ENCODE data around the gene MIS12.

Gene MIS12

DNA sequence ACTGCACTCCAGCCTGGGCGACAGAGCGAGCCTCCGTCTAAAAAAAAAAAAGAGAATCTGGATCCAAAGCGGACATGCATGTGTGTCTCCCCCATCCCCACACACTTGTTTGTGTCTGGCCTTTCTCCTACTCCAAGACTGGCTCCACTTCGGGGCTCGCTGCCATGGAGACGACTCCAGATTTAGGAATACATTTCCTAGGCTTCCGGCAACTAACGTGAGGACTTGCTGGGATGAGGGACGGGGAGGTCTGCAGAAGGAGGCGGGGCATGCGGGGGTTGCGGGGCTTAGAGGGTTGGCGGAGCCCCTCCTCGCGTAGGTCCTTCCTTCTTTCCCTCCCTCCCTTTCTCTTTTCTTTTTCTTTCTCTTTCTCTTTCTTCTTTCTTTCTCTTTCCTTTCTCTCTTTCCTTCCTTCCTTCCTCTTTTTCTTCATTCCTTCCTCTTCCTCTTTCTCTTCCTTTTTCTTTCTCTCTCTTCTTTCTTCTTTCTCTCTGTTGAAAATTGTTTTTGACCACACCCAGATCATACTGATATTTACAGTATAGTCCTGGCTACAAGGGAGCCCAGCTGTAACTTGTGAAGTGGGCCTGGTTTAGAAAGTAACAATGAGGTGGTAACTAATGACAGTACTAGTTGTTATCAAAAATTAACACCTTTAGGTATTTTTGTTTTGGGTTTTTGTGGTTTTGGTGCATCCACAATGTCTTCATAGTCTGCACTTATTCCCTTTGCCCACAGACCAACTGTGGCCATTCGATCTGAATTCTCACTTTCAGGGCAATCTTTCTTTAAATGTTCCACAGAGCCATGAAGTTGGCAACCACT lies 25.2 kb downstream of the MIS12 start:
- DNase-seq (no peak), ATAC-seq (ENCODE audit: insufficient read depth, low read depth) (no peak)
- no peak overlapping the region for H2AFZ ChIP-seq (ENCODE audit: low read depth, low read length)
- no peak overlapping the region for H3K4me3 ChIP-seq (ENCODE audit: low read depth in 1 of 2, low read length in 2 of 2)
- H3K9me3 ChIP-seq (ENCODE audit: insufficient read depth, low read length, severe bottlenecking) = no peaks in the 10 kb centered on the region
- no peak overlapping the region for H3K4me2 ChIP-seq (ENCODE audit: insufficient read depth, low read length)
- no peak overlapping the region for H3K27ac ChIP-seq (ENCODE audit: low read length)
- H3K4me1 ChIP-seq (ENCODE audit: insufficient read depth, low read length) = peaks cover 7% of the 10 kb centered on the region
- H3K9ac ChIP-seq (ENCODE audit: low read depth, low read length) = no peak overlapping the region
- H3K79me2 ChIP-seq (ENCODE audit: insufficient read depth, low read length) = no peaks in the 10 kb centered on the region
- H3K36me3 ChIP-seq (ENCODE audit: insufficient read depth, low read length) = peaks cover 10% of the 10 kb centered on the region
- TF ChIP-seq, protein P1, sequence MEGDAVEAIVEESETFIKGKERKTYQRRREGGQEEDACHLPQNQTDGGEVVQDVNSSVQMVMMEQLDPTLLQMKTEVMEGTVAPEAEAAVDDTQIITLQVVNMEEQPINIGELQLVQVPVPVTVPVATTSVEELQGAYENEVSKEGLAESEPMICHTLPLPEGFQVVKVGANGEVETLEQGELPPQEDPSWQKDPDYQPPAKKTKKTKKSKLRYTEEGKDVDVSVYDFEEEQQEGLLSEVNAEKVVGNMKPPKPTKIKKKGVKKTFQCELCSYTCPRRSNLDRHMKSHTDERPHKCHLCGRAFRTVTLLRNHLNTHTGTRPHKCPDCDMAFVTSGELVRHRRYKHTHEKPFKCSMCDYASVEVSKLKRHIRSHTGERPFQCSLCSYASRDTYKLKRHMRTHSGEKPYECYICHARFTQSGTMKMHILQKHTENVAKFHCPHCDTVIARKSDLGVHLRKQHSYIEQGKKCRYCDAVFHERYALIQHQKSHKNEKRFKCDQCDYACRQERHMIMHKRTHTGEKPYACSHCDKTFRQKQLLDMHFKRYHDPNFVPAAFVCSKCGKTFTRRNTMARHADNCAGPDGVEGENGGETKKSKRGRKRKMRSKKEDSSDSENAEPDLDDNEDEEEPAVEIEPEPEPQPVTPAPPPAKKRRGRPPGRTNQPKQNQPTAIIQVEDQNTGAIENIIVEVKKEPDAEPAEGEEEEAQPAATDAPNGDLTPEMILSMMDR (IDR thresholded peaks at IDR 0.05; ENCODE audit: borderline replicate concordance, extremely low read depth, low read length, poor library complexity, severe bottlenecking) = no peak
- TF ChIP-seq EZH2 (IDR thresholded peaks at IDR 0.05; ENCODE audit: borderline replicate concordance, low read depth, low read length, severe bottlenecking) = no peak
- H4K20me1 ChIP-seq (ENCODE audit: insufficient read depth, low read length) = no peaks in the 10 kb centered on the region
- no peaks in the 10 kb centered on the region for H3K27me3 ChIP-seq (ENCODE audit: insufficient read depth, low read length, poor library complexity)

DNA sequence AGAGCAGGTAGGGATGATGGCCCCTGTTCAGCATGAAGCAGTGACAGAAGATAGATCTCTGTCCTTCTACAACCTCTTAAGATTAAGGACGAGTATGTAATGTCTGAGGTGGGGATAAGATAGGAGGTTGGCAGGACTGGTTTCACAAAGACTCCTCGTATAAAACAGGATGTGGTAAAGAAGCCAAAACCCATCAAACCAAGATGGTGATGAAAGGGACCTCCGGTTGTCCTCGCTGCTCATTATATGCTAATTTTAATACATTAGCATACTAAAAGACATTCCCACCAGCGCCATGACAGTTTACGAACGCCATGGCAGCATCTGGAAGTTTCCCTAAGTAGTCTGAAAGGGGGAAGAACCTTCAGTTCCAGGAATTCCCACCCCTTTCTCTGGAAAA lies 27.3 kb downstream of the MIS12 start:
- Histone ChIP-seq H3K9ac (ENCODE audit: low read depth, low read length) (no peak overlapping the region), H3K79me2 (ENCODE audit: insufficient read depth, low read length) (no peaks in the 10 kb centered on the region), H3K27ac (ENCODE audit: low read length) (no peak overlapping the region), H3K9me3 (ENCODE audit: insufficient read depth, low read length, severe bottlenecking) (no peaks in the 10 kb centered on the region), H4K20me1 (ENCODE audit: insufficient read depth, low read length) (no peaks in the 10 kb centered on the region), H3K4me3 (ENCODE audit: low read depth in 1 of 2, low read length in 2 of 2) (no peak overlapping the region), H3K27me3 (ENCODE audit: insufficient read depth, low read length, poor library complexity) (no peaks in the 10 kb centered on the region), H3K4me1 (ENCODE audit: insufficient read depth, low read length) (peaks cover 7% of the 10 kb centered on the region), H3K36me3 (ENCODE audit: insufficient read depth, low read length) (peaks cover 10% of the 10 kb centered on the region), H2AFZ (ENCODE audit: low read depth, low read length) (no peak overlapping the region), H3K4me2 (ENCODE audit: insufficient read depth, low read length) (no peak overlapping the region)
- DNase-seq (peak; percentile 40), ATAC-seq (ENCODE audit: insufficient read depth, low read depth) (peak; percentile 92)
- TF ChIP-seq EZH2 (IDR thresholded peaks at IDR 0.05; ENCODE audit: borderline replicate concordance, low read depth, low read length, severe bottlenecking) = no peak
- TF ChIP-seq, protein P1 (IDR thresholded peaks at IDR 0.05; ENCODE audit: borderline replicate concordance, extremely low read depth, low read length, poor library complexity, severe bottlenecking) = no peak

DNA sequence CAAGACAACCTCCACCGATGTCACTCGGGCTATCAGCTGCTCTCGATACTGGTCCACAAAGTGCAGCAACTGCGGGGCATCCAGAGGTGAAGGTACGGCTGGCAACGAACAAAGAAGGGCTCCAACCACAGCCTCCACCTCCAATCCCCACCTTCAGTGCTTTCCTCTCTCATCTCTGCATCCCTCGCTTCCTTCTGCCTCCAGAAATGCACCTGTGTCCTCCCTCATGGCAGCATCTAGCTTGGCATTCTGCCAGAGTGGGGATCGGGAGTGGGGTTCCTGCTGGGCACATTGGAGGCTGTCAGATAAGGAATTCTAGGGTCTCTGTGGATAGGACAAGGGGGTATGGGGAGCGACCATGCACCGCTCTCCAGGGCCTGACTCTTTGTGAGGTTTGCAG lies 28.6 kb downstream of the MIS12 start:
- peaks cover 10% of the 10 kb centered on the region for H3K36me3 ChIP-seq (ENCODE audit: insufficient read depth, low read length)
- H3K9me3 ChIP-seq (ENCODE audit: insufficient read depth, low read length, severe bottlenecking) = no peaks in the 10 kb centered on the region
- no peak overlapping the region for H2AFZ ChIP-seq (ENCODE audit: low read depth, low read length)
- no peak overlapping the region for H3K4me3 ChIP-seq (ENCODE audit: low read depth in 1 of 2, low read length in 2 of 2)
- DNase-seq (no peak), ATAC-seq (ENCODE audit: insufficient read depth, low read depth) (no peak)
- no peak overlapping the region for H3K27ac ChIP-seq (ENCODE audit: low read length)
- H3K4me1 ChIP-seq (ENCODE audit: insufficient read depth, low read length) = peaks cover 7% of the 10 kb centered on the region
- no peak overlapping the region for H3K4me2 ChIP-seq (ENCODE audit: insufficient read depth, low read length)
- no peak for TF ChIP-seq EZH2 (IDR thresholded peaks at IDR 0.05; ENCODE audit: borderline replicate concordance, low read depth, low read length, severe bottlenecking)
- TF ChIP-seq, protein P1 (IDR thresholded peaks at IDR 0.05; ENCODE audit: borderline replicate concordance, extremely low read depth, low read length, poor library complexity, severe bottlenecking) = no peak
- H3K79me2 ChIP-seq (ENCODE audit: insufficient read depth, low read length) = no peaks in the 10 kb centered on the region
- no peak overlapping the region for H3K9ac ChIP-seq (ENCODE audit: low read depth, low read length)
- no peaks in the 10 kb centered on the region for H4K20me1 ChIP-seq (ENCODE audit: insufficient read depth, low read length)
- no peaks in the 10 kb centered on the region for H3K27me3 ChIP-seq (ENCODE audit: insufficient read depth, low read length, poor library complexity)

Measured in DND-41 (cell line).